Sigmoid colon (tissue), 7 donors: Measurements from ENCODE around the gene SMPD2. TPM values are rescaled to one million over a fixed set of nuclear protein-coding genes. Genes with fewer than 3 reads are reported as not detected.

ENCODE experiments used
- DNase-seq: peaks from one replicate; pipeline ENCODE4 v3.0.0-alpha.2; 2019
- H3K27ac ChIP-seq, 4 donors: fragments of 200-600 bp; sonication (generic); one replicate each; pipeline ENCODE4 v1.5.1; 2016 to 2019; ENCODE audit warnings: mild to moderate bottlenecking in 1 of 4
- H3K27me3 ChIP-seq, 3 donors: fragments of 200-600 bp; sonication (generic); one replicate each; pipeline ENCODE4 v1.5.1; 2019; ENCODE audit warnings: mild to moderate bottlenecking in 1 of 3
- H3K36me3 ChIP-seq, 4 donors: fragments of 200-600 bp; sonication (generic); one replicate each; pipeline ENCODE4 v1.5.1; 2016 to 2019
- H3K4me1 ChIP-seq, 4 donors: fragments of 200-600 bp; sonication (generic); one replicate each; pipeline ENCODE4 v1.5.1; 2017 to 2019
- H3K4me3 ChIP-seq, 4 donors: fragments of 200-600 bp; sonication (generic); one replicate each; pipeline ENCODE4 v1.5.1; 2017 to 2019; ENCODE audit warnings: mild to moderate bottlenecking in 2 of 4, moderate library complexity in 1 of 4
- H3K9me3 ChIP-seq, 4 donors: fragments of 200-600 bp in 3 of 4; sonication (generic) in 3 of 4; one replicate each; pipeline versions ENCODE4 v1.5.1 to v1.6.1; 2013 to 2019
- CTCF ChIP-seq, 4 experiments: fragments of 450-650 bp in 3 of 4; fragments of 200-600 bp in 1 of 4; IDR thresholded peaks; one replicate each; pipeline ENCODE4 v1.5.1; 2016 to 2019; ENCODE audit warnings: antibody characterized with exemption in 4 of 4, mild to moderate bottlenecking in 3 of 4, moderate library complexity in 2 of 4
- EP300 ChIP-seq, 4 donors: sonication (generic); formaldehyde crosslinking; IDR thresholded peaks; one replicate each; pipeline ENCODE4 v1.6.1; 2017; ENCODE audit warnings: antibody characterized with exemption in 4 of 4
- POLR2A ChIP-seq, 2 donors: fragments of 450-650 bp; IDR thresholded peaks; one replicate each; pipeline ENCODE4 v1.6.1; 2016; ENCODE audit warnings: antibody characterized with exemption in 2 of 2, mild to moderate bottlenecking in 2 of 2, moderate library complexity in 2 of 2
- POLR2AphosphoS5 ChIP-seq, 4 donors: sonication (generic); formaldehyde crosslinking; IDR thresholded peaks; one replicate each; pipeline ENCODE4 v1.6.1; 2017; ENCODE audit warnings: antibody characterized with exemption in 4 of 4
- WGBS, 2 donors: extraction: QIAGEN DNeasy Blood & Tissue Kit; methylation state at CpG; one replicate each; pipeline ENCODE4 v1.1.7; 2013; 5-methylcytosine and 5-hydroxymethylcytosine counted together
- intact Hi-C: fragments of 100-400 bp; cut with DNase I; formaldehyde crosslinking; loops from one replicate; pipeline ENCODE4 v1.15.1; 2023
- polyA plus RNA-seq, 3 donors: library from polyadenylated mRNA; stranded (reverse); fragments of 200-250 nt; gene quantifications; one replicate each; pipeline ENCODE4 v1.2.3, GENCODE V29; 2013
- total RNA-seq, 4 donors: library from RNA; depleted of rRNA; stranded (reverse); fragments of >200 nt; gene quantifications; one replicate each; pipeline ENCODE4 v1.1.0, GENCODE V29; 2016
- donor health status: healthy with polysubstance abuse.
- donor health status: Bipolar disorder and iron deficiency.
- donor health status: healthy.

SMPD2 gene
- total and polyA plus RNA-seq, 7 donors = 2.4 to 19.2 (median 14.4) TPM

GRCh38 chr6:109421184-109421583 is 19.3 kb upstream of the SMPD2 start:
- no peak for DNase-seq
- no peaks in the 10 kb centered on the region for H3K27me3 ChIP-seq
- WGBS, 2 donors = 78 to 91% methylated on average over 1 of the region's 1 CpG
- no peaks in the 10 kb centered on the region for H3K36me3 ChIP-seq
- TF ChIP-seq POLR2A (IDR thresholded peaks at IDR 0.05) = no peak
- TF ChIP-seq CTCF (IDR thresholded peaks at IDR 0.05) = no peak
- TF ChIP-seq POLR2AphosphoS5 (IDR thresholded peaks at IDR 0.05) = no peak
- no peak for TF ChIP-seq EP300 (IDR thresholded peaks at IDR 0.05)
- intact Hi-C loops = no loop called here
- no peak overlapping the region for H3K4me3 ChIP-seq
- H3K4me1 ChIP-seq = no peaks in the 10 kb centered on the region
- no peaks in the 10 kb centered on the region for H3K9me3 ChIP-seq
- H3K27ac ChIP-seq = no peak overlapping the region

GRCh38 chr6:109424946-109425345 is 15.6 kb upstream of the SMPD2 start:
- Histone ChIP-seq H3K27ac (no peak overlapping the region), H3K4me3 (no peak overlapping the region), H3K27me3 (no peaks in the 10 kb centered on the region), H3K4me1 (peaks cover 0 to 12% (median 4%) of the 10 kb centered on the region in 4 donors), H3K9me3 (no peaks in the 10 kb centered on the region), H3K36me3 (no peaks in the 10 kb centered on the region)
- WGBS, 2 donors = 88 to 91% methylated on average over 2 of the region's 2 CpGs
- DNase-seq = no peak
- TF ChIP-seq EP300 (IDR thresholded peaks at IDR 0.05) (no peak), POLR2A (IDR thresholded peaks at IDR 0.05) (no peak), POLR2AphosphoS5 (IDR thresholded peaks at IDR 0.05) (no peak), CTCF (IDR thresholded peaks at IDR 0.05) (no peak)
- intact Hi-C loops = no loop called here

GRCh38 chr6:109428889-109429477 is 11.5 kb upstream of the SMPD2 start:
- intact Hi-C loops = no loop called here
- no peak overlapping the region for H3K4me3 ChIP-seq
- H3K27me3 ChIP-seq = no peaks in the 10 kb centered on the region

GRCh38 chr6:109429496-109429895 is 11.0 kb upstream of the SMPD2 start:
- no peaks in the 10 kb centered on the region for H3K27me3 ChIP-seq
- no peak overlapping the region for H3K27ac ChIP-seq
- no peak for DNase-seq
- 93 to 97% methylated on average over 3 of the region's 3 CpGs for WGBS, 2 donors
- H3K36me3 ChIP-seq = no peaks in the 10 kb centered on the region
- H3K4me3 ChIP-seq = no peak overlapping the region
- TF ChIP-seq EP300 (IDR thresholded peaks at IDR 0.05) (no peak), POLR2A (IDR thresholded peaks at IDR 0.05) (no peak), POLR2AphosphoS5 (IDR thresholded peaks at IDR 0.05) (no peak), CTCF (IDR thresholded peaks at IDR 0.05) (no peak)
- H3K9me3 ChIP-seq = no peaks in the 10 kb centered on the region
- intact Hi-C loops = no loop called here
- peaks cover 0 to 12% (median 4%) of the 10 kb centered on the region in 4 donors for H3K4me1 ChIP-seq

More at GRCh38 chr6:109428889-109429477, 11.5 kb upstream of the SMPD2 start:
- Histone ChIP-seq H3K36me3 (no peaks in the 10 kb centered on the region), H3K27ac (no peak overlapping the region), H3K4me1 (peaks cover 0 to 12% (median 4%) of the 10 kb centered on the region in 4 donors), H3K9me3 (no peaks in the 10 kb centered on the region)
- TF ChIP-seq EP300 (IDR thresholded peaks at IDR 0.05) = no peak
- 21 to 47% methylated on average over 7 of the region's 7 CpGs for WGBS, 2 donors
- no peak for DNase-seq

- no peak overlapping the region for H3K4me3 ChIP-seq
- H3K27ac ChIP-seq = no peak overlapping the region
- H3K27me3 ChIP-seq = no peaks in the 10 kb centered on the region
- 66 to 74% methylated on average over 2 of the region's 2 CpGs for WGBS, 2 donors
- TF ChIP-seq EP300 (IDR thresholded peaks at IDR 0.05) (no peak), POLR2A (IDR thresholded peaks at IDR 0.05) (no peak), CTCF (IDR thresholded peaks at IDR 0.05) (no peak), POLR2AphosphoS5 (IDR thresholded peaks at IDR 0.05) (no peak)
- no peak for DNase-seq
- intact Hi-C loops = no loop called here
- peaks cover 0 to 10% (median 4%) of the 10 kb centered on the region in 4 donors for H3K4me1 ChIP-seq
- no peaks in the 10 kb centered on the region for H3K36me3 ChIP-seq
- H3K9me3 ChIP-seq = no peaks in the 10 kb centered on the region
These were observed 6.1 kb upstream of the SMPD2 start for GRCh38 chr6:109434456-109434855.
